H9 (cell line): ENCODE results near the gene NLRX1. TPM values are rescaled to one million over a fixed set of nuclear protein-coding genes. Genes with fewer than 3 reads are reported as not detected.

Experiments
- DNase-seq: peaks from one replicate; pipeline ENCODE4 v3.0.0-alpha.2; 2017
- H2AFZ ChIP-seq: one replicate; pipeline ENCODE4 v1.6.1; 2013; ENCODE audit warnings: mild to moderate bottlenecking, low read length, control low read depth, moderate library complexity
- H2AK5ac ChIP-seq: 2 replicates; pipeline ENCODE4 v1.6.1; 2013; ENCODE audit warnings: low read length, control low read depth, mixed read lengths; ENCODE audit not compliant: insufficient read length
- H2BK120ac ChIP-seq: one replicate; pipeline ENCODE4 v1.6.1; 2013; ENCODE audit warnings: low read depth, mild to moderate bottlenecking, low read length, control low read depth, inconsistent platforms; ENCODE audit not compliant: poor library complexity, severe bottlenecking
- H2BK12ac ChIP-seq: 2 replicates; pipeline ENCODE4 v1.6.1; 2013; ENCODE audit warnings: low read length, control low read depth, mixed read lengths, low read depth; ENCODE audit not compliant: insufficient read length
- H2BK15ac ChIP-seq: 2 replicates; pipeline ENCODE4 v1.6.1; 2013; ENCODE audit warnings: low read depth, low read length, control low read depth
- H2BK20ac ChIP-seq: one replicate; pipeline ENCODE4 v1.6.1; 2013; ENCODE audit warnings: low read depth, mild to moderate bottlenecking, low read length, control low read depth, inconsistent platforms; ENCODE audit not compliant: poor library complexity, severe bottlenecking
- H2BK5ac ChIP-seq: 2 replicates; pipeline ENCODE4 v1.6.1; 2013; ENCODE audit warnings: low read length, control low read depth, mixed read lengths; ENCODE audit not compliant: insufficient read length
- H3K14ac ChIP-seq: 2 replicates; pipeline ENCODE4 v1.6.1; 2013; ENCODE audit warnings: low read length, control low read depth; ENCODE audit not compliant: insufficient read depth
- H3K18ac ChIP-seq: 2 replicates; pipeline ENCODE4 v1.6.1; 2013; ENCODE audit warnings: low read depth, mild to moderate bottlenecking, mixed read lengths, low read length, control low read depth; ENCODE audit not compliant: insufficient read length
- H3K23ac ChIP-seq: 2 replicates; pipeline ENCODE4 v1.6.1; 2013; ENCODE audit warnings: low read length, control low read depth, mixed read lengths, low read depth; ENCODE audit not compliant: insufficient read length
- H3K23me2 ChIP-seq: 2 replicates; pipeline ENCODE4 v1.6.1; 2013; ENCODE audit warnings: low read depth, mild to moderate bottlenecking, mixed read lengths, low read length, control low read depth; ENCODE audit not compliant: insufficient read length, poor library complexity, severe bottlenecking
- H3K27ac ChIP-seq: 2 replicates; pipeline ENCODE4 v1.5.1; 2013; ENCODE audit warnings: low read length, control low read depth, mixed read lengths, low read depth; ENCODE audit not compliant: insufficient read length
- H3K27me3 ChIP-seq: 2 replicates; pipeline ENCODE4 v1.6.1; 2013; ENCODE audit warnings: low read length, control low read depth, inconsistent platforms; ENCODE audit not compliant: insufficient read depth
- H3K4ac ChIP-seq: 2 replicates; pipeline ENCODE4 v1.6.1; 2013; ENCODE audit warnings: low read depth, mild to moderate bottlenecking, control low read depth, inconsistent platforms, low read length, moderate library complexity
- H3K4me1 ChIP-seq: 2 replicates; pipeline ENCODE4 v1.6.1; 2013; ENCODE audit warnings: low read length, control low read depth, inconsistent platforms; ENCODE audit not compliant: insufficient read depth
- H3K4me2 ChIP-seq: 2 replicates; pipeline ENCODE4 v1.6.1; 2013; ENCODE audit warnings: low read length, control low read depth, mixed read lengths; ENCODE audit not compliant: insufficient read length, insufficient read depth
- H3K56ac ChIP-seq: 2 replicates; pipeline ENCODE4 v1.6.1; 2013; ENCODE audit warnings: low read depth, mild to moderate bottlenecking, mixed read lengths, low read length, control low read depth; ENCODE audit not compliant: insufficient read length
- H3K79me1 ChIP-seq: 2 replicates; pipeline ENCODE4 v1.6.1; 2013; ENCODE audit warnings: low read depth, mild to moderate bottlenecking, moderate library complexity, low read length, control low read depth, inconsistent platforms; ENCODE audit not compliant: insufficient read depth, poor library complexity, severe bottlenecking
- H3K79me2 ChIP-seq: 2 replicates; pipeline ENCODE4 v1.6.1; 2013; ENCODE audit warnings: low read length, control low read depth, inconsistent platforms; ENCODE audit not compliant: insufficient read depth
- H3K9ac ChIP-seq: 2 replicates; pipeline ENCODE4 v1.6.1; 2013; ENCODE audit warnings: low read length, control low read depth, mixed read lengths; ENCODE audit not compliant: insufficient read length; ENCODE audit errors: extremely low read depth
- H3K9me3 ChIP-seq: one replicate; pipeline ENCODE4 v1.6.1; 2013; ENCODE audit warnings: low read depth, low read length, inconsistent platforms; ENCODE audit not compliant: control insufficient read depth
- H3T11ph ChIP-seq: one replicate; pipeline ENCODE4 v1.6.1; 2013; ENCODE audit warnings: mild to moderate bottlenecking, low read length, control low read depth, inconsistent platforms
- H4K20me1 ChIP-seq: one replicate; pipeline ENCODE4 v1.6.1; 2013; ENCODE audit not compliant: control insufficient read depth, insufficient read length, insufficient read depth
- H4K5ac ChIP-seq: 2 replicates; pipeline ENCODE4 v1.6.1; 2013; ENCODE audit warnings: low read depth, mild to moderate bottlenecking, mixed read lengths, low read length, control low read depth; ENCODE audit not compliant: insufficient read length
- H4K8ac ChIP-seq: replicated peaks from 2 replicates; pipeline ENCODE4 v1.6.1; 2013; ENCODE audit warnings: low read length, control low read depth, mixed read lengths, low read depth; ENCODE audit not compliant: insufficient read length
- H4K91ac ChIP-seq: 2 replicates; pipeline ENCODE4 v1.6.1; 2013; ENCODE audit warnings: low read depth, mild to moderate bottlenecking, moderate library complexity, mixed read lengths, low read length, control low read depth; ENCODE audit not compliant: insufficient read length
- H3K27ac Mint-ChIP-seq, 3 experiments: 2 replicates in 2 of 3; 3 replicates in 1 of 3; pipeline ENCODE4 v1.8.0; 2020 to 2021; ENCODE audit warnings: mixed read lengths in 3 of 3, mild to moderate bottlenecking in 1 of 3, moderate library complexity in 1 of 3
- H3K27me3 Mint-ChIP-seq: 2 replicates; pipeline ENCODE4 v1.8.0; 2021; ENCODE audit warnings: low read depth, mild to moderate bottlenecking, moderate library complexity, mixed read lengths
- H3K36me3 Mint-ChIP-seq, 3 experiments: 2 replicates in 2 of 3; 3 replicates in 1 of 3; pipeline ENCODE4 v1.8.0; 2020 to 2021; ENCODE audit warnings: low read depth in 3 of 3, mixed read lengths in 3 of 3; ENCODE audit not compliant: insufficient read depth in 1 of 3
- H3K4me1 Mint-ChIP-seq, 2 experiments: 2 replicates each; pipeline ENCODE4 v1.8.0; 2020; ENCODE audit warnings: mixed read lengths in 2 of 2
- H3K4me3 Mint-ChIP-seq, 2 experiments: 2 replicates in 1 of 2; 3 replicates in 1 of 2; pipeline ENCODE4 v1.8.0; 2020 to 2021; ENCODE audit warnings: mild to moderate bottlenecking in 2 of 2, mixed read lengths in 2 of 2, moderate library complexity in 1 of 2
- H3K9me3 Mint-ChIP-seq, 2 experiments: 2 replicates in 1 of 2; 3 replicates in 1 of 2; pipeline ENCODE4 v1.8.0; 2020; ENCODE audit warnings: mild to moderate bottlenecking in 2 of 2, mixed read lengths in 2 of 2, moderate library complexity in 1 of 2
- WGBS: extraction: QIAGEN DNeasy Blood & Tissue Kit; methylation state at CpG from one replicate; pipeline ENCODE4 v1.1.7; 2013; ENCODE audit warnings: missing lambda C conversion rate, low lambda C conversion rate, mixed read lengths; ENCODE audit not compliant: insufficient read length; ENCODE audit errors: extremely low coverage; 5-methylcytosine and 5-hydroxymethylcytosine counted together
- total RNA-seq: library from RNA; stranded (reverse); gene quantifications from 2 replicates; pipeline ENCODE4 v1.2.1, GENCODE V29; 2021
- TF ChIP-seq, protein P1 (sequence below): fragments of 200-600 bp; sonication (generic); conservative IDR thresholded peaks from 3 replicates; pipeline ENCODE4 v1.8.0; 2021; ENCODE audit warnings: antibody characterized with exemption, mild to moderate bottlenecking

Gene NLRX1
- total RNA-seq, 1 experiment from 2014 or later = 18.2 TPM

DNA sequence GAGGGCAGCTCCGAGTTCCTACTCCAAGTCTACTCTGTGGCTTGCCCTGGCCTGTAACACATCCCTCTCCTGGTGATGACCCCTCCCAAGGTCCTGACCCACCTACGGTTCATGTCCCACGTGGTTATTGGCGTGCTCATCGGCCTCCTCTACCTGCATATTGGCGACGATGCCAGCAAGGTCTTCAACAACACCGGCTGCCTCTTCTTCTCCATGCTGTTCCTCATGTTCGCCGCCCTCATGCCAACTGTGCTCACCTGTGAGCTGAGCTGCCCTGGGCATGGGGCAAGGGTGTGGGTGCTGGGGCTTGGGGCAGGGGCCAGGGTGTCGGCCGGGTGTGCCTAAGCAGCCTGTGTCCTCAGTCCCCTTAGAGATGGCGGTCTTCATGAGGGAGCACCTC, 10.1 kb upstream of the NLRX1 start:
- H3K27ac Mint-ChIP-seq = no peak overlapping the region
- TF ChIP-seq, protein P1, sequence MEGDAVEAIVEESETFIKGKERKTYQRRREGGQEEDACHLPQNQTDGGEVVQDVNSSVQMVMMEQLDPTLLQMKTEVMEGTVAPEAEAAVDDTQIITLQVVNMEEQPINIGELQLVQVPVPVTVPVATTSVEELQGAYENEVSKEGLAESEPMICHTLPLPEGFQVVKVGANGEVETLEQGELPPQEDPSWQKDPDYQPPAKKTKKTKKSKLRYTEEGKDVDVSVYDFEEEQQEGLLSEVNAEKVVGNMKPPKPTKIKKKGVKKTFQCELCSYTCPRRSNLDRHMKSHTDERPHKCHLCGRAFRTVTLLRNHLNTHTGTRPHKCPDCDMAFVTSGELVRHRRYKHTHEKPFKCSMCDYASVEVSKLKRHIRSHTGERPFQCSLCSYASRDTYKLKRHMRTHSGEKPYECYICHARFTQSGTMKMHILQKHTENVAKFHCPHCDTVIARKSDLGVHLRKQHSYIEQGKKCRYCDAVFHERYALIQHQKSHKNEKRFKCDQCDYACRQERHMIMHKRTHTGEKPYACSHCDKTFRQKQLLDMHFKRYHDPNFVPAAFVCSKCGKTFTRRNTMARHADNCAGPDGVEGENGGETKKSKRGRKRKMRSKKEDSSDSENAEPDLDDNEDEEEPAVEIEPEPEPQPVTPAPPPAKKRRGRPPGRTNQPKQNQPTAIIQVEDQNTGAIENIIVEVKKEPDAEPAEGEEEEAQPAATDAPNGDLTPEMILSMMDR = no peak
- no peak overlapping the region for H3K18ac ChIP-seq

More for the DNA sequence above, 10.1 kb upstream of the NLRX1 start:
- WGBS = no CpG with 5 or more reads among the region's 13 CpGs
- no peak overlapping the region for H3K27ac ChIP-seq
- no peaks in the 10 kb centered on the region for H3K36me3 Mint-ChIP-seq
- no peak overlapping the region for H2BK20ac ChIP-seq
- no peaks in the 10 kb centered on the region for H3K79me1 ChIP-seq
- no peak overlapping the region for H3K56ac ChIP-seq
- H3K14ac ChIP-seq = no peak overlapping the region
- H2BK120ac ChIP-seq = no peak overlapping the region
- H3K9ac ChIP-seq = no peak overlapping the region
- H3K27me3 ChIP-seq = no peaks in the 10 kb centered on the region
- H4K20me1 ChIP-seq = no peaks in the 10 kb centered on the region
- no peak overlapping the region for H2BK12ac ChIP-seq
- no peaks in the 10 kb centered on the region for H3K4me1 ChIP-seq
- H2AK5ac ChIP-seq = no peak overlapping the region
- H3K9me3 ChIP-seq = no peaks in the 10 kb centered on the region
- no peak overlapping the region for H3K4me2 ChIP-seq
- no peak overlapping the region for H2BK15ac ChIP-seq
- H3T11ph ChIP-seq = no peak overlapping the region
- H3K4ac ChIP-seq = no peak overlapping the region
- no peak overlapping the region for H4K91ac ChIP-seq
- no peak overlapping the region for H4K8ac ChIP-seq
- no peak overlapping the region for H2AFZ ChIP-seq
- peak overlapping the region; percentile 33 for H2BK5ac ChIP-seq
- no peaks in the 10 kb centered on the region for H3K9me3 Mint-ChIP-seq
- no peaks in the 10 kb centered on the region for H3K23me2 ChIP-seq
- H3K79me2 ChIP-seq = no peaks in the 10 kb centered on the region
- H3K27me3 Mint-ChIP-seq = peaks cover 21% of the 10 kb centered on the region
- DNase-seq = no peak
- no peak overlapping the region for H3K4me3 Mint-ChIP-seq
- peaks cover 11 to 17% of the 10 kb centered on the region in 2 experiments for H3K4me1 Mint-ChIP-seq
- H3K23ac ChIP-seq = no peak overlapping the region
- H4K5ac ChIP-seq = no peak overlapping the region
